ENCODE results near the gene BSDC1. TPM values are rescaled to one million over a fixed set of nuclear protein-coding genes. Genes with fewer than 3 reads are reported as not detected.
A peak's percentile ranks its signal among the peaks of the same experiment; 100 is the strongest.

The BSDC1 gene
- total and polyA plus RNA-seq, 2 of the 13 experiments (the other 11 are each of a cell fraction or from before 2014, with no cell fraction given) = 40.3 to 64.2 TPM

GRCh38 chr1:32351399-32352238 is 42.6 kb downstream of the BSDC1 start (continued):
- no peak for TF ChIP-seq DNMT3B (CRISPR knock-in tag; conservative IDR thresholded peaks at IDR 0.05)
- TF ChIP-seq MAFF (IDR thresholded peaks at IDR 0.05; ENCODE audit: low read depth, low read length) = no peak
- peak; percentile 76; the same call in 1 of the 2 replicates for TF ChIP-seq RELA (CRISPR knock-in tag; IDR thresholded peaks at IDR 0.05)
- TF ChIP-seq PRPF4 (IDR thresholded peaks at IDR 0.05; ENCODE audit: low read depth, low read length, poor library complexity, severe bottlenecking) = no peak
- no peak for TF ChIP-seq PPARG (CRISPR knock-in tag; conservative IDR thresholded peaks at IDR 0.05)
- TF ChIP-seq ZNF687 (CRISPR knock-in tag; IDR thresholded peaks at IDR 0.05) = peak; percentile 88
- no peak for TF ChIP-seq CEBPG (CRISPR knock-in tag; IDR thresholded peaks at IDR 0.05)
- TF ChIP-seq GATAD2A (CRISPR knock-in tag; IDR thresholded peaks at IDR 0.05) = no peak
- TF ChIP-seq, protein P1, sequence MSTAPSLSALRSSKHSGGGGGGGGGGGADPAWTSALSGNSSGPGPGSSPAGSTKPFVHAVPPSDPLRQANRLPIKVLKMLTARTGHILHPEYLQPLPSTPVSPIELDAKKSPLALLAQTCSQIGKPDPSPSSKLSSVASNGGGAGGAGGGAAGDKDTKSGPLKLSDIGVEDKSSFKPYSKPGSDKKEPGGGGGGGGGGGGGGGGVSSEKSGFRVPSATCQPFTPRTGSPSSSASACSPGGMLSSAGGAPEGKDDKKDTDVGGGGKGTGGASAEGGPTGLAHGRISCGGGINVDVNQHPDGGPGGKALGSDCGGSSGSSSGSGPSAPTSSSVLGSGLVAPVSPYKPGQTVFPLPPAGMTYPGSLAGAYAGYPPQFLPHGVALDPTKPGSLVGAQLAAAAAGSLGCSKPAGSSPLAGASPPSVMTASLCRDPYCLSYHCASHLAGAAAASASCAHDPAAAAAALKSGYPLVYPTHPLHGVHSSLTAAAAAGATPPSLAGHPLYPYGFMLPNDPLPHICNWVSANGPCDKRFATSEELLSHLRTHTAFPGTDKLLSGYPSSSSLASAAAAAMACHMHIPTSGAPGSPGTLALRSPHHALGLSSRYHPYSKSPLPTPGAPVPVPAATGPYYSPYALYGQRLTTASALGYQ (CRISPR knock-in tag; IDR thresholded peaks at IDR 0.05) = peak; percentile 49; the same call in 1 of the 2 replicates
- TF ChIP-seq ZMYM2 (CRISPR knock-in tag; IDR thresholded peaks at IDR 0.05) = no peak
- TF ChIP-seq NCOA2 (CRISPR knock-in tag; IDR thresholded peaks at IDR 0.05) = no peak
- TF ChIP-seq MEIS1 (CRISPR knock-in tag; IDR thresholded peaks at IDR 0.05; ENCODE audit: borderline replicate concordance) = no peak
- no peak for TF ChIP-seq IKZF1 (IDR thresholded peaks at IDR 0.05)
- TF ChIP-seq MTF1 (CRISPR knock-in tag; IDR thresholded peaks at IDR 0.05) = 0 out of 2 replicates have a peak, but pooled peaks have one; percentile 53
- no peak; the same call in 1 of the 2 replicates for TF ChIP-seq RXRB (CRISPR knock-in tag; IDR thresholded peaks at IDR 0.05; ENCODE audit: borderline replicate concordance)
- TF ChIP-seq KLF9 (CRISPR knock-in tag; IDR thresholded peaks at IDR 0.05; ENCODE audit: low read depth) = no peak
- TF ChIP-seq ZNF580 (CRISPR knock-in tag; IDR thresholded peaks at IDR 0.05; ENCODE audit: borderline replicate concordance, low read depth) = no peak
- TF ChIP-seq, protein P2, sequence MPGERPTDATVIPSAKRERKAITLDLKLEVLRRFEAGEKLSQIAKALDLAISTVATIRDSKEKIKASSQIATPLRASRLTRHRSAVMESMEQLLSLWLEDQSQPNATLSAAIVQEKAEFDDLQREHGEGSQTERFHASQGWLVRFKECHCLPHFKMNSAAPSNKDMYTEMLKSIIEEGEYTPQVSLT (CRISPR knock-in tag; IDR thresholded peaks at IDR 0.05; ENCODE audit: borderline replicate concordance, low read depth) = no peak; the same call in 1 of the 2 replicates
- TF ChIP-seq FOXK2 (IDR thresholded peaks at IDR 0.05) = no peak
- TF ChIP-seq SMARCE1 (IDR thresholded peaks at IDR 0.05; ENCODE audit: borderline replicate concordance) = no peak
- TF ChIP-seq, protein P3, sequence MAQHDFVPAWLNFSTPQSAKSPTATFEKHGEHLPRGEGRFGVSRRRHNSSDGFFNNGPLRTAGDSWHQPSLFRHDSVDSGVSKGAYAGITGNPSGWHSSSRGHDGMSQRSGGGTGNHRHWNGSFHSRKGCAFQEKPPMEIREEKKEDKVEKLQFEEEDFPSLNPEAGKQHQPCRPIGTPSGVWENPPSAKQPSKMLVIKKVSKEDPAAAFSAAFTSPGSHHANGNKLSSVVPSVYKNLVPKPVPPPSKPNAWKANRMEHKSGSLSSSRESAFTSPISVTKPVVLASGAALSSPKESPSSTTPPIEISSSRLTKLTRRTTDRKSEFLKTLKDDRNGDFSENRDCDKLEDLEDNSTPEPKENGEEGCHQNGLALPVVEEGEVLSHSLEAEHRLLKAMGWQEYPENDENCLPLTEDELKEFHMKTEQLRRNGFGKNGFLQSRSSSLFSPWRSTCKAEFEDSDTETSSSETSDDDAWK (CRISPR knock-in tag; IDR thresholded peaks at IDR 0.05) = no peak
- TF ChIP-seq MYC (CRISPR knock-in tag; IDR thresholded peaks at IDR 0.05; ENCODE audit: borderline replicate concordance) = no peak
- 0 out of 2 replicates have a peak, but pooled peaks have one; percentile 15 for TF ChIP-seq BORCS8-MEF2B (CRISPR knock-in tag; IDR thresholded peaks at IDR 0.05)

All from HepG2 (cell line).